G401 (cell line): Measurements from ENCODE around the gene SDC1. TPM values are rescaled to one million over a fixed set of nuclear protein-coding genes. Genes with fewer than 3 reads are reported as not detected.
A peak's percentile ranks its signal among the peaks of the same experiment; 100 is the strongest.

Experiments used
- DNase-seq: peaks from one replicate; pipeline ENCODE4 v3.0.0-alpha.2; 2015; ENCODE audit warnings: low spot score
- in situ Hi-C: cut with HindIII; loops from 2 replicates; pipeline ENCODE4 v1.10.0; 2016; ENCODE audit warnings: low sequenced_read_pairs, mixed read lengths
- total RNA-seq: library from RNA; depleted of rRNA; stranded (reverse); fragments of >200 nt; shearing (Covaris generic); gene quantifications from 2 replicates; pipeline ENCODE4 v1.2.3, GENCODE V29; 2014; rRNA removed

The SDC1 gene
- total RNA-seq, 1 experiment from 2014 or later: 45.5 TPM

GRCh38 chr2:20164734-20165478 is 60.0 kb downstream of the SDC1 start:
- no peak for DNase-seq
- in situ Hi-C loops: no loop called here

GRCh38 chr2:20164061-20164733 is 60.7 kb downstream of the SDC1 start:
- in situ Hi-C loops: no loop called here
- peak; percentile 4 for DNase-seq

GRCh38 chr2:20159411-20160070 is 65.4 kb downstream of the SDC1 start:
- in situ Hi-C loops: no loop called here
- DNase-seq: no peak

- no peak for DNase-seq
- in situ Hi-C loops: no loop called here
Observed at GRCh38 chr2:20157193-20157891, 67.6 kb downstream of the SDC1 start.

GRCh38 chr2:20156836-20157192 is 68.1 kb downstream of the SDC1 start:
- DNase-seq: no peak

GRCh38 chr2:20156076-20156759 is 68.7 kb downstream of the SDC1 start:
- DNase-seq: no peak
- in situ Hi-C loops: no loop called here

More at GRCh38 chr2:20156836-20157192, 68.1 kb downstream of the SDC1 start:
- in situ Hi-C loops: no loop called here

- in situ Hi-C loops: no loop called here
- no peak for DNase-seq
Observed at GRCh38 chr2:20153131-20153851, 71.6 kb downstream of the SDC1 start.

- in situ Hi-C loops: no loop called here
- no peak for DNase-seq
Observed at GRCh38 chr2:20150806-20151571, 73.9 kb downstream of the SDC1 start.

Other genes with a start within 250 kb of the SDC1 start
- 16.7 and 22.8 TPM in 2 replicates for gene WDR35, start 235.0 kb downstream of the SDC1 start, total RNA-seq
- not detected in 2 replicates for gene MATN3, start 212.5 kb downstream of the SDC1 start, total RNA-seq
- gene LAPTM4A, start 173.5 kb downstream of the SDC1 start, total RNA-seq: 82.0 and 98.8 TPM in 2 replicates
- gene PUM2, start 125.7 kb upstream of the SDC1 start, total RNA-seq: 34.8 and 48.3 TPM in 2 replicates
- 274 and 317 TPM in 2 replicates for gene RHOB, start 221.9 kb upstream of the SDC1 start, total RNA-seq